HG03039 (cell line): Measurements from ENCODE around the gene STYXL2.

Experiments used
- ATAC-seq: cut with Tn5 transposase; IDR thresholded peaks from one replicate; pipeline ENCODE4 v1.9.1; 2021; ENCODE audit warnings: mild to moderate bottlenecking, moderate library complexity; ENCODE audit not compliant: unreplicated experiment

The STYXL2 gene

DNA sequence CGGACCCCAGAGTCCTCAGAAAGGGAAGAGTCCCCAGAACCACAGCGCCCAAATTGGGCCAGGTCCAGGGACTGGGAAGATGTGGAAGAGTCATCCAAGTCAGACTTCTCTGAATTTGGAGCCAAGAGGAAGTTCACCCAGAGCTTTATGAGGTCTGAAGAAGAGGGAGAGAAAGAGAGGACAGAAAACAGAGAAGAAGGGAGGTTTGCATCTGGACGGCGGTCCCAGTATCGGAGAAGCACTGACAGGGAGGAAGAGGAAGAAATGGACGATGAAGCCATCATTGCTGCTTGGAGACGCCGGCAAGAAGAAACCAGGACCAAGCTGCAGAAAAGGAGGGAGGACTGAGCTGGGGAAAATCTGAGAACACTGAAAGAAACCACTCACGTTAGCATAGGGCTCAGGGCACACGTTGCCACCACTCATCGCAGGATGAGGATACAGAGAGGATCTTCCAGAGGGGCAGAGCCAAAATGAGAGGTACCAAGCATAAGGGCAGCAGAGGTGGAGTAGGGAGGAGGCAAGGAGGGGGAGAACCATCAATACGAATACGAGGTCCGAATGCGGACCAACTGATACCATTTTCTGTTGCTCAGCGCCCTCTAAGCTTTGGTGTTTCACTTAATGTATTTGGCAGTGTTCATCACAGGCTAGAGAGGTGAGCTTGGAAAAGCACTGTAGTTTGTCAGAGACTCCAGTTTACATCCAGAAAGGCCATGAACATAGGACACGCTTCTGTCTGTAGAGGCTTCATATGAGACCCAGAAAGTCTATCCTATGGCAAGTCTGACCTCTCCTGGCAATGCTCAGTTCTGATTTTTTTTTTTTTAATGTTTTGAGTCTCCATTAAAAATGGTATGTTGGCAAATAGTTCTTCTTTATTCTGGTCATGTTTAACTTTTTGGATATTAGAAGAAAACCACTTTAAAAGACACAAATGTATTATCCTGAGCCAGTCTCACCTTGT is 34.7 kb downstream of the STYXL2 start:
- no peak for ATAC-seq

GRCh38 chr1:167130829-167131510 is 37.1 kb downstream of the STYXL2 start:
- no peak for ATAC-seq

GRCh38 chr1:167132301-167133010 is 38.6 kb downstream of the STYXL2 start:
- no peak for ATAC-seq

DNA sequence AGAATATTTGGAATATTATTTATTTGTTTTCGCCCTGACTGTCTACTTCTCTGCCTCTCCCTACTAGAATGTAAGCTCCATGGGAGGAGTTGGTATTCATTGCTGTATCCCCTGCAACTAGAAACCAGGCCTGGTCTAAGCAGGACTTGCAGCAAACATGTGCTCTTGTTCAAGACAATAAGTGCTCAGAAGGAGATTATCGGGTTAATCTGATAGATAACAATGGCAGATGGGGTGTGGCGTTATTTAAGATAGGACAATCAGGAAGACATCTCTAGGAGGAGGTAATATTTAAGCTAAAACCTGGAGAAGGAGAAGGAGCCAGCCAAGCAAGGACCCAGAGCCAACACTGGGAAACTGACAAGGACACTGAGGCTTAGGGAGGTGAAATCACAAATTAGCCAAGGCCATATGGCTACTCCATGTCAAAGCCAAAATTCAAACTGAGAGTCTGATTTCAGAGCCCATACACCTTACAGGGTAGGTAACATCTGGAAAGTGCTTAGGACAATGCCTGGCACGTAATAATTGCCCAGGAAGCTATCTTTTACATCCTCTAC is 41.5 kb downstream of the STYXL2 start:
- ATAC-seq, result no peak

GRCh38 chr1:167136191-167136614 is 42.3 kb downstream of the STYXL2 start:
- no peak for ATAC-seq

GRCh38 chr1:167136806-167137205 is 42.9 kb downstream of the STYXL2 start:
- ATAC-seq, result no peak

GRCh38 chr1:167137332-167137781 is 43.5 kb downstream of the STYXL2 start:
- no peak for ATAC-seq

DNA sequence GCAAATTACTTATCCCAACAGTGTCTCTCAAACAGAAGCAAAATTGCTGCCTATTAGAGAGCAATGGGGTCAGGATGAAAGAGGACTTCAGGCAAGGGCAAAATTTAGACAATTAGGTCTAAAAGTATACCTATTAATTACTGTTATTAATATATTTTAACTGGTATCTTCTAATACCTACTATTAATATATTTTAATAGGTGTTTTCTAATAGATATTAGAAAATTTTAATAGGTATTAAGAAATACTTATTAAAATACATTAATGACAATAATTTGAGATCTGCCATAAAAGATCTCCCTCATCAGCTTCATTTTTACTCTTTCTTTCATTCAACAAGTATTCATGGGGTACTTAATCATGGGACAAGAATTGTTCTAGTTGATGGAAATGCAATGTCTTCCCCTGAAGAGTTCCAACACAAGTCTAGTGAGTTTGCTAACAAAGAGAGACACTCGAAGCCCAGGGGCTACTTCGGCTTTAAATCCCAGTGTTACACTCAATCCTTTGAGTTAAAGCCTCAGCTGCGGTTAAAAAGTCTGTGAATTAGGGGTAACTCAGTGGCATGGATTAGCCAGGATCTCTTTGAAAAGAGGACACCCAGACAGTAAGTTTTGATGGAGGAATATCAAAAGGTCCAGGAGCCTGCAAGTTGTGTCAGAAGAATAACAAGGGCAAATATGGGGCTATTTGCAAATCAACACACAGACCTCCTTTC is 44.1 kb downstream of the STYXL2 start:
- no peak for ATAC-seq

DNA sequence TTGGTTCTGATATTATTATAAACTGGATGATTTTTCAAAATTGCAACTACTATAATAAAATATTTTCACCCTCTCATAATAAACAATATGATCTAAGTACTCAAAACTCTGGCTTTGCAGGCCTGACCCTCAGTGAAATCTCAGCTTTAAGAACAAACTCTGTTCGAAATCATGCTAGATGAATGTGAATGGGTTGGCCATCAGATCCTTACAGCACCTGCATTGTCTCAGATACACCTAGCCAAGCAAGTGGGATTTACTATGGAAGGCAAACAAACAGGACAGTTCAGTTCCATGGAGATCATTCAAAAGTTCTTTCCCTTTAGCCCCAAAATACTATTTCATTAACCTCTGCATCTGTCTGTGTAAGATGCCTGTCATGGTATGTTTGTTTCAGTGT is 44.8 kb downstream of the STYXL2 start:
- ATAC-seq, result no peak

GRCh38 chr1:167141963-167142362 is 48.1 kb downstream of the STYXL2 start:
- no peak for ATAC-seq
